PC-9 (cell line): ENCODE data around the gene PTPDC1. TPM values are rescaled to one million over a fixed set of nuclear protein-coding genes. Genes with fewer than 3 reads are reported as not detected.

Source experiments
- BruUV-seq: library from RNA; stranded (reverse); fragments of 400-500 nt; replicated peaks from 2 replicates; lab custom pipeline; 2021; lab: Mats Ljungman, UMichigan
- CTCF ChIA-PET: fragments of 300-600 bp; sonication (Branson Sonifier 250); formaldehyde crosslinking; loops from one replicate; lab custom pipeline; 2022; ENCODE audit warnings: antibody characterized with exemption; lab: Charles Lee
- POLR2A ChIA-PET: fragments of 300-600 bp; sonication (Branson Sonifier 250); formaldehyde crosslinking; loops from one replicate; lab custom pipeline; 2022; ENCODE audit warnings: antibody characterized with exemption; ENCODE audit not compliant: unreplicated experiment; lab: Charles Lee
- DNase-seq, 2 experiments: peaks; one replicate each; pipeline versions ENCODE4 v3.0.0 to v3.0.0-alpha.2; 2015 to 2022; ENCODE audit warnings: mixed read lengths in 1 of 2
- H2AFZ ChIP-seq: fragments of 200-600 bp; sonication (generic); 2 replicates; pipeline ENCODE4 v1.8.1; 2017; ENCODE audit warnings: antibody characterized with exemption
- H3F3A ChIP-seq: fragments of 200-600 bp; sonication (generic); 2 replicates; pipeline ENCODE4 v1.8.1; 2017; ENCODE audit warnings: antibody characterized with exemption, mild to moderate bottlenecking, low read depth; ENCODE audit not compliant: insufficient read depth
- H3K27ac ChIP-seq: fragments of 200-600 bp; sonication (generic); 2 replicates; pipeline ENCODE4 v1.6.1; 2016; ENCODE audit warnings: mixed run types
- H3K27me3 ChIP-seq: fragments of 200-600 bp; sonication (generic); 2 replicates; pipeline ENCODE4 v1.6.1; 2016; ENCODE audit warnings: low read depth, mixed run types; ENCODE audit not compliant: insufficient read depth
- H3K36me3 ChIP-seq: fragments of 200-600 bp; sonication (generic); 2 replicates; pipeline ENCODE4 v1.6.1; 2016; ENCODE audit warnings: low read depth, mixed run types
- H3K4me1 ChIP-seq: fragments of 200-600 bp; sonication (generic); replicated peaks from 2 replicates; pipeline ENCODE4 v1.6.1; 2016; ENCODE audit warnings: mixed run types; ENCODE audit not compliant: insufficient read depth
- H3K4me2 ChIP-seq: fragments of 200-600 bp; sonication (generic); 2 replicates; pipeline ENCODE4 v1.6.1; 2017; ENCODE audit warnings: mixed run types
- H3K4me3 ChIP-seq: fragments of 200-600 bp; sonication (generic); 2 replicates; pipeline ENCODE4 v1.6.1; 2016; ENCODE audit warnings: mixed run types
- H3K79me2 ChIP-seq: fragments of 200-600 bp; sonication (generic); 2 replicates; pipeline ENCODE4 v1.6.1; 2017; ENCODE audit warnings: low read depth, mixed run types
- H3K9me2 ChIP-seq: fragments of 200-600 bp; sonication (generic); 2 replicates; pipeline ENCODE4 v1.8.1; 2017; ENCODE audit warnings: mild to moderate bottlenecking; ENCODE audit not compliant: insufficient read depth
- H3K9me3 ChIP-seq: fragments of 200-600 bp; sonication (generic); 2 replicates; pipeline ENCODE4 v1.8.1; 2016; ENCODE audit warnings: low read depth; ENCODE audit not compliant: insufficient read depth
- H4K20me1 ChIP-seq: fragments of 200-600 bp; sonication (generic); 2 replicates; pipeline ENCODE4 v1.8.1; 2017; ENCODE audit not compliant: insufficient read depth
- CTCF ChIP-seq: fragments of 200-600 bp; sonication (generic); conservative IDR thresholded peaks from 2 replicates; pipeline ENCODE4 v1.6.1; 2017; ENCODE audit warnings: mixed run types, antibody characterized with exemption, mild to moderate bottlenecking, moderate library complexity
- EZH2 ChIP-seq: fragments of 200-600 bp; sonication (generic); IDR thresholded peaks from 2 replicates; pipeline ENCODE4 v1.8.0; 2017; ENCODE audit warnings: antibody characterized with exemption, low read depth
- intact Hi-C: fragments of 100-400 bp; cut with micrococcal nuclease; formaldehyde crosslinking; loops from one replicate; pipeline ENCODE4 v1.10.0; 2022; ENCODE audit not compliant: unreplicated experiment
- total RNA-seq: library from RNA; stranded (reverse); gene quantifications from 2 replicates; pipeline ENCODE4 v1.2.3, GENCODE V29; 2021

Gene PTPDC1
- total RNA-seq, 1 experiment from 2014 or later: 7.4 TPM

GRCh38 chr9:94081864-94082463 lies 2.3 kb upstream of the PTPDC1 start:
- H3K4me2 ChIP-seq: no peak overlapping the region
- no peak overlapping the region for H2AFZ ChIP-seq
- BruUV-seq: no TSS peak
- ChIA-PET CTCF (interaction anchor here (0.7 kb wide), 1 partner anchor 57 kb away, joined by 3 read pairs; no protein-coding TSS in a partner anchor), POLR2A (interaction anchor here (0.7 kb wide), 1 partner anchor 99 kb away, joined by 3 read pairs; no protein-coding TSS in a partner anchor)
- no peaks in the 10 kb centered on the region for H3K4me1 ChIP-seq
- no peaks in the 10 kb centered on the region for H3K36me3 ChIP-seq
- no peak overlapping the region for H3K4me3 ChIP-seq
- H4K20me1 ChIP-seq: no peaks in the 10 kb centered on the region
- no peaks in the 10 kb centered on the region for H3F3A ChIP-seq
- DNase-seq: no peak
- no peaks in the 10 kb centered on the region for H3K9me2 ChIP-seq
- TF ChIP-seq CTCF (no peak), EZH2 (no peak)
- no peaks in the 10 kb centered on the region for H3K27me3 ChIP-seq
- intact Hi-C loops: no loop called here
- H3K79me2 ChIP-seq: no peaks in the 10 kb centered on the region
- no peak overlapping the region for H3K27ac ChIP-seq
- H3K9me3 ChIP-seq: no peaks in the 10 kb centered on the region

DNA sequence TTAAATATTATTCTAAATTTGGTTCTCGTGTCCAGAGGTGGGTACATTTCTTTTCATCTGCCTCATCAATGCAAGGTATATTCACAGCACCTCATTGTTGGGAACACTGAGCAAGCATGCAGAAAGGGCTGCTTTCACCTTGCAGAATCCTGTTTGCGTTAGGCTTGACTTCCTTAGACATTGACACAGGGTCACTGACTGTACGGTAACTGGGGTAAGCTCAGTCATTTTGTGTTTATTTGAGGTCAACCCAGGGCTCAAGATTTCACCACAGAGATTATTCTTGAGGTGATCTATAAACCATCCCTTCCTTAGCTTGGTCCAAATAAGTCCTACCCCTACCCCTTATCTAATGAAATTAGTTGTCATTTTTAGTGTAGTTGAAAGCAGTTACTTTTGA lies 1.7 kb upstream of the PTPDC1 start:
- no peaks in the 10 kb centered on the region for H4K20me1 ChIP-seq
- H3K9me3 ChIP-seq: no peaks in the 10 kb centered on the region
- H2AFZ ChIP-seq: no peak overlapping the region
- TF ChIP-seq CTCF (no peak), EZH2 (no peak)
- H3K27me3 ChIP-seq: no peaks in the 10 kb centered on the region
- intact Hi-C loops: no loop called here
- no peak for DNase-seq
- no peaks in the 10 kb centered on the region for H3K9me2 ChIP-seq
- BruUV-seq: no TSS peak
- ChIA-PET POLR2A (no interaction called here), CTCF (interaction anchor here (0.7 kb wide), 1 partner anchor 57 kb away, joined by 3 read pairs; no protein-coding TSS in a partner anchor)
- no peak overlapping the region for H3K4me3 ChIP-seq
- no peak overlapping the region for H3K4me2 ChIP-seq
- no peaks in the 10 kb centered on the region for H3F3A ChIP-seq
- no peak overlapping the region for H3K27ac ChIP-seq
- no peaks in the 10 kb centered on the region for H3K36me3 ChIP-seq
- H3K4me1 ChIP-seq: no peaks in the 10 kb centered on the region
- no peaks in the 10 kb centered on the region for H3K79me2 ChIP-seq

DNA sequence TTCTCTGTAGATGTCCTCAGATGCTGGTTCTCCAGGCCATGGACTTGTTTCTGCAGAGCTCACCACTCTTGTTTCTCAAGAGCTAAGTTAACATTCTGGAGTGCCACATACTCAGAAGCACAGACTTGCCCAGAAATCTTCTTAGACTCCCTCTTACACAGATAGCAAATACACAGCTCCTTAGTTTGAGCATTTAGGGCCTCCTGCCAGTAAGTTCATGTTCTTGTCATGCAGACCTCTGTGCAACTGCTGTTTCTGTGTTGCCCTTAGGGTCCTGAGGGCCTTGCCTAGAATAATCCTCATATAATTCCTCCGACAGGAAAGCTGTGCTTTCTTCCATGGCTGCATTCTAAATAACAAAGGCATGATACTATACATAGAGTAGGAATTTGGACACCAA lies 1.3 kb upstream of the PTPDC1 start:
- DNase-seq: no peak
- Histone ChIP-seq H3K36me3 (no peaks in the 10 kb centered on the region), H3K4me2 (no peak overlapping the region), H3K9me2 (no peaks in the 10 kb centered on the region), H3K27me3 (no peaks in the 10 kb centered on the region), H3K79me2 (no peaks in the 10 kb centered on the region), H2AFZ (no peak overlapping the region), H3K9me3 (no peaks in the 10 kb centered on the region), H3F3A (no peaks in the 10 kb centered on the region), H3K4me1 (no peaks in the 10 kb centered on the region), H3K27ac (no peak overlapping the region), H4K20me1 (no peaks in the 10 kb centered on the region), H3K4me3 (no peak overlapping the region)
- ChIA-PET CTCF (no interaction called here), POLR2A (no interaction called here)
- TF ChIP-seq EZH2: no peak
- TF ChIP-seq CTCF: no peak
- BruUV-seq: no TSS peak
- intact Hi-C loops: no loop called here
